Neural progenitor cell (in vitro differentiated cells): Measurements from ENCODE around the gene SHISA5. TPM values are rescaled to one million over a fixed set of nuclear protein-coding genes. Genes with fewer than 3 reads are reported as not detected.
A peak's percentile ranks its signal among the peaks of the same experiment; 100 is the strongest.

Experiments used
- DNase-seq: peaks from one replicate; pipeline ENCODE4 v3.0.0-alpha.2; 2016; ENCODE audit warnings: low spot score
- H2AFZ ChIP-seq: fragments of 200-600 bp; sonication (generic); replicated peaks from 2 replicates; pipeline ENCODE4 v1.6.1; 2016; ENCODE audit warnings: antibody characterized with exemption
- H3F3A ChIP-seq: fragments of 200-600 bp; sonication (generic); 2 replicates; pipeline ENCODE4 v1.6.1; 2016; ENCODE audit warnings: antibody characterized with exemption, low read depth
- H3K27ac ChIP-seq: fragments of 200-600 bp; sonication (generic); 2 replicates; pipeline ENCODE4 v1.5.1; 2016; ENCODE audit warnings: mild to moderate bottlenecking
- H3K27me3 ChIP-seq: fragments of 200-600 bp; sonication (generic); 2 replicates; pipeline ENCODE4 v1.6.1; 2016; ENCODE audit warnings: mild to moderate bottlenecking, moderate library complexity
- H3K36me3 ChIP-seq: fragments of 200-600 bp; sonication (generic); 2 replicates; pipeline ENCODE4 v1.5.1; 2016
- H3K4me1 ChIP-seq: fragments of 200-600 bp; sonication (generic); 2 replicates; pipeline ENCODE4 v1.6.1; 2016; ENCODE audit warnings: mixed run types
- H3K4me2 ChIP-seq: fragments of 200-600 bp; sonication (generic); 2 replicates; pipeline ENCODE4 v1.6.1; 2016
- H3K4me3 ChIP-seq: fragments of 200-600 bp; sonication (generic); 2 replicates; pipeline ENCODE4 v1.5.1; 2016
- H3K79me2 ChIP-seq: fragments of 200-600 bp; sonication (generic); 2 replicates; pipeline ENCODE4 v1.6.1; 2016; ENCODE audit warnings: low read depth
- H3K9ac ChIP-seq: fragments of 200-600 bp; sonication (generic); 2 replicates; pipeline ENCODE4 v1.6.1; 2016
- H3K9me3 ChIP-seq: fragments of 200-600 bp; sonication (generic); 2 replicates; pipeline ENCODE4 v1.5.1; 2016; ENCODE audit warnings: low read depth
- H4K20me1 ChIP-seq: fragments of 200-600 bp; sonication (generic); 2 replicates; pipeline ENCODE4 v1.6.1; 2016; ENCODE audit warnings: low read depth
- H3K27ac Mint-ChIP-seq: 3 replicates; pipeline ENCODE4 v1.8.0; 2021; ENCODE audit warnings: mixed read lengths
- H3K27me3 Mint-ChIP-seq: 2 replicates; pipeline ENCODE4 v1.8.0; 2022; ENCODE audit warnings: low read depth, mild to moderate bottlenecking, inconsistent platforms, moderate library complexity, mixed read lengths; ENCODE audit not compliant: insufficient read depth
- H3K36me3 Mint-ChIP-seq: 3 replicates; pipeline ENCODE4 v1.8.0; 2021; ENCODE audit warnings: mixed read lengths
- H3K4me1 Mint-ChIP-seq: 3 replicates; pipeline ENCODE4 v1.8.0; 2021; ENCODE audit warnings: mixed read lengths
- H3K4me3 Mint-ChIP-seq: 3 replicates; pipeline ENCODE4 v1.8.0; 2021; ENCODE audit warnings: mild to moderate bottlenecking, moderate library complexity, mixed read lengths
- H3K9me3 Mint-ChIP-seq: 3 replicates; pipeline ENCODE4 v1.8.0; 2020; ENCODE audit warnings: mixed read lengths
- CTCF ChIP-seq: fragments of 200-600 bp; sonication (generic); IDR thresholded peaks from 2 replicates; pipeline ENCODE4 v1.5.1; 2017; ENCODE audit warnings: antibody characterized with exemption, mild to moderate bottlenecking
- EZH2 ChIP-seq: fragments of 200-600 bp; sonication (generic); IDR thresholded peaks from 2 replicates; pipeline ENCODE4 v1.6.1; 2017; ENCODE audit warnings: antibody characterized with exemption, mild to moderate bottlenecking, moderate library complexity
- EZH2phosphoT487 ChIP-seq: fragments of 200-600 bp; sonication (generic); IDR thresholded peaks from 2 replicates; pipeline ENCODE4 v1.6.1; 2017; ENCODE audit warnings: antibody characterized with exemption
- total RNA-seq: library from RNA; depleted of rRNA; stranded (reverse); fragments of >200 nt; gene quantifications from 2 replicates; pipeline ENCODE4 v1.2.3, GENCODE V29; 2015; ENCODE audit warnings: low replicate concordance

The SHISA5 gene
- total RNA-seq, 1 donor from 2014 or later = 54.8 TPM

GRCh38 chr3:48446043-48446424 is 57.9 kb downstream of the SHISA5 start:
- H3K4me1 Mint-ChIP-seq = peaks cover 35% of the 10 kb centered on the region
- peaks cover 7% of the 10 kb centered on the region for H3K36me3 Mint-ChIP-seq
- Histone ChIP-seq H4K20me1 (peaks cover 22% of the 10 kb centered on the region), H3K4me2 (peak overlapping the region; percentile 91), H3K27me3 (no peaks in the 10 kb centered on the region), H3K4me1 (peaks cover 22% of the 10 kb centered on the region), H3K9ac (peak overlapping the region; percentile 80), H2AFZ (peak overlapping the region; percentile 87), H3K36me3 (no peaks in the 10 kb centered on the region), H3K27ac (no peak overlapping the region), H3K4me3 (peak overlapping the region; percentile 74), H3F3A (peaks cover 61% of the 10 kb centered on the region), H3K79me2 (peaks cover 46% of the 10 kb centered on the region), H3K9me3 (no peaks in the 10 kb centered on the region)
- H3K27me3 Mint-ChIP-seq = peaks cover 2% of the 10 kb centered on the region
- H3K4me3 Mint-ChIP-seq = peak overlapping the region; percentile 89
- DNase-seq = no peak
- TF ChIP-seq EZH2phosphoT487 (no peak), EZH2 (no peak), CTCF (no peak)
- H3K9me3 Mint-ChIP-seq = no peaks in the 10 kb centered on the region
- peak overlapping the region; percentile 26 for H3K27ac Mint-ChIP-seq

- Mint-ChIP-seq H3K4me3 (peak overlapping the region; percentile 89), H3K27ac (no peak overlapping the region), H3K36me3 (peaks cover 7% of the 10 kb centered on the region), H3K27me3 (peaks cover 2% of the 10 kb centered on the region), H3K9me3 (no peaks in the 10 kb centered on the region), H3K4me1 (peaks cover 35% of the 10 kb centered on the region)
- Histone ChIP-seq H3F3A (peaks cover 62% of the 10 kb centered on the region), H4K20me1 (peaks cover 27% of the 10 kb centered on the region), H3K4me2 (peak overlapping the region; percentile 91), H2AFZ (no peak overlapping the region), H3K9me3 (no peaks in the 10 kb centered on the region), H3K79me2 (peaks cover 53% of the 10 kb centered on the region), H3K9ac (no peak overlapping the region), H3K27me3 (no peaks in the 10 kb centered on the region), H3K4me1 (peaks cover 24% of the 10 kb centered on the region), H3K27ac (no peak overlapping the region), H3K36me3 (no peaks in the 10 kb centered on the region), H3K4me3 (peak overlapping the region; percentile 74)
- no peak for DNase-seq
- TF ChIP-seq EZH2 (no peak), CTCF (no peak), EZH2phosphoT487 (no peak)
These were observed 58.6 kb downstream of the SHISA5 start for GRCh38 chr3:48445277-48445882.

DNA sequence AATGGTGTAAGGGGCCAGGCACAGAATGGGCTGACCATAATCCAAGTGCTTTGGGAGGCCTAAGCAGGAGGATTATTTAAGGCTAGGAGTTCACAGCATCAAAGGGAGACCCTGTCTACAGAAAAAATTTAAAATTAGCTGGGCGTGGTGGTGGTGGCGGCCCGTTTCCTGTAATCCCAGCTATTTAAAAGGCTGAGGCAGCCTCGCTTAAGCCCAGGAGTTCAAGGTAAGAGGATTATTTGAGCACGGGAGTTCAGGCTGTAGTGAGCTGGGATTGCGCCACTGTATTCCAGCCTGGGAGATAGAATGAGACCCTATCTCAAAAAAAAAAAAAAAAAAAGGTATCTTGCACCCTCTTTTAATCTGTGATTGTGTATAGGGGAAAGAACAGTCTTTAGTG is 62.0 kb downstream of the SHISA5 start:
- H3K27me3 Mint-ChIP-seq = no peaks in the 10 kb centered on the region
- peaks cover 70% of the 10 kb centered on the region for H3F3A ChIP-seq
- H3K27ac Mint-ChIP-seq = no peak overlapping the region
- peaks cover 16% of the 10 kb centered on the region for H4K20me1 ChIP-seq
- H3K9ac ChIP-seq = no peak overlapping the region
- DNase-seq = no peak
- peak overlapping the region; percentile 71 for H3K4me3 ChIP-seq
- H3K27me3 ChIP-seq = no peaks in the 10 kb centered on the region
- H3K79me2 ChIP-seq = peaks cover 56% of the 10 kb centered on the region
- no peaks in the 10 kb centered on the region for H3K9me3 ChIP-seq
- H3K4me2 ChIP-seq = peak overlapping the region; percentile 94
- H2AFZ ChIP-seq = no peak overlapping the region
- no peak overlapping the region for H3K27ac ChIP-seq
- H3K9me3 Mint-ChIP-seq = no peaks in the 10 kb centered on the region
- H3K36me3 ChIP-seq = no peaks in the 10 kb centered on the region
- TF ChIP-seq CTCF (no peak), EZH2 (no peak), EZH2phosphoT487 (no peak)
- H3K4me1 Mint-ChIP-seq = peaks cover 27% of the 10 kb centered on the region
- peaks cover 21% of the 10 kb centered on the region for H3K4me1 ChIP-seq
- H3K4me3 Mint-ChIP-seq = peak overlapping the region; percentile 96
- peaks cover 7% of the 10 kb centered on the region for H3K36me3 Mint-ChIP-seq
